ENCODE data around the gene EFNA5.

EFNA5 gene

GRCh38 chr5:107603349-107603748 lies 67.4 kb downstream of the EFNA5 start:
- no peak overlapping the region for H2AFZ ChIP-seq (ENCODE audit: low read length)
- TF ChIP-seq EZH2 (IDR thresholded peaks at IDR 0.05; ENCODE audit: borderline replicate concordance, low read length) (no peak), CTCF (IDR thresholded peaks at IDR 0.05; ENCODE audit: low read length) (no peak)

GRCh38 chr5:107602896-107603295 lies 67.8 kb downstream of the EFNA5 start:
- no peak overlapping the region for H3K9ac ChIP-seq (ENCODE audit: low read length)
- H3K4me1 ChIP-seq (ENCODE audit: insufficient read depth, low read length, severe bottlenecking): peaks cover 32% of the 10 kb centered on the region
- no peaks in the 10 kb centered on the region for H3K36me3 ChIP-seq (ENCODE audit: insufficient read depth, low read length)
- no peaks in the 10 kb centered on the region for H3K9me2 ChIP-seq (ENCODE audit: low read depth, low read length)
- no peaks in the 10 kb centered on the region for H3K79me2 ChIP-seq (ENCODE audit: insufficient read depth, low read length)
- no peak overlapping the region for H3K4me2 ChIP-seq (ENCODE audit: low read length)
- no peak for TF ChIP-seq EZH2 (IDR thresholded peaks at IDR 0.05; ENCODE audit: borderline replicate concordance, low read length)
- TF ChIP-seq CTCF (IDR thresholded peaks at IDR 0.05; ENCODE audit: low read length): no peak
- H3F3A ChIP-seq (ENCODE audit: insufficient read depth, low read length): no peaks in the 10 kb centered on the region
- H3K4me3 ChIP-seq (ENCODE audit: low read depth, low read length, poor library complexity, severe bottlenecking): no peak overlapping the region
- H3K9me3 ChIP-seq (ENCODE audit: low read length): no peaks in the 10 kb centered on the region
- H4K20me1 ChIP-seq (ENCODE audit: insufficient read depth, low read length): no peaks in the 10 kb centered on the region
- no peak overlapping the region for H3K27ac ChIP-seq (ENCODE audit: low read depth, low read length, poor library complexity, severe bottlenecking)
- no peaks in the 10 kb centered on the region for H3K27me3 ChIP-seq (ENCODE audit: insufficient read depth, low read length)
- no peak overlapping the region for H2AFZ ChIP-seq (ENCODE audit: low read length)

More at GRCh38 chr5:107603349-107603748, 67.4 kb downstream of the EFNA5 start:
- Histone ChIP-seq H3K79me2 (ENCODE audit: insufficient read depth, low read length) (no peaks in the 10 kb centered on the region), H3K9me3 (ENCODE audit: low read length) (no peaks in the 10 kb centered on the region), H3K4me2 (ENCODE audit: low read length) (no peak overlapping the region), H3K9me2 (ENCODE audit: low read depth, low read length) (no peaks in the 10 kb centered on the region), H3K36me3 (ENCODE audit: insufficient read depth, low read length) (no peaks in the 10 kb centered on the region), H3K27ac (ENCODE audit: low read depth, low read length, poor library complexity, severe bottlenecking) (no peak overlapping the region), H3F3A (ENCODE audit: insufficient read depth, low read length) (no peaks in the 10 kb centered on the region), H3K4me1 (ENCODE audit: insufficient read depth, low read length, severe bottlenecking) (peaks cover 37% of the 10 kb centered on the region), H3K9ac (ENCODE audit: low read length) (no peak overlapping the region), H4K20me1 (ENCODE audit: insufficient read depth, low read length) (no peaks in the 10 kb centered on the region), H3K27me3 (ENCODE audit: insufficient read depth, low read length) (no peaks in the 10 kb centered on the region), H3K4me3 (ENCODE audit: low read depth, low read length, poor library complexity, severe bottlenecking) (no peak overlapping the region)

GRCh38 chr5:107601076-107601475 lies 69.7 kb downstream of the EFNA5 start:
- Histone ChIP-seq H3K4me1 (ENCODE audit: insufficient read depth, low read length, severe bottlenecking) (peaks cover 15% of the 10 kb centered on the region), H2AFZ (ENCODE audit: low read length) (no peak overlapping the region), H3K27me3 (ENCODE audit: insufficient read depth, low read length) (no peaks in the 10 kb centered on the region), H4K20me1 (ENCODE audit: insufficient read depth, low read length) (no peaks in the 10 kb centered on the region), H3K9ac (ENCODE audit: low read length) (no peak overlapping the region), H3F3A (ENCODE audit: insufficient read depth, low read length) (no peaks in the 10 kb centered on the region), H3K79me2 (ENCODE audit: insufficient read depth, low read length) (no peaks in the 10 kb centered on the region), H3K4me2 (ENCODE audit: low read length) (no peak overlapping the region), H3K9me2 (ENCODE audit: low read depth, low read length) (no peaks in the 10 kb centered on the region), H3K9me3 (ENCODE audit: low read length) (no peaks in the 10 kb centered on the region), H3K27ac (ENCODE audit: low read depth, low read length, poor library complexity, severe bottlenecking) (no peak overlapping the region), H3K4me3 (ENCODE audit: low read depth, low read length, poor library complexity, severe bottlenecking) (no peak overlapping the region), H3K36me3 (ENCODE audit: insufficient read depth, low read length) (no peaks in the 10 kb centered on the region)
- TF ChIP-seq CTCF (IDR thresholded peaks at IDR 0.05; ENCODE audit: low read length) (no peak), EZH2 (IDR thresholded peaks at IDR 0.05; ENCODE audit: borderline replicate concordance, low read length) (no peak)

Measured in OCI-LY1 (cell line).